Gastrocnemius medialis (tissue), 4 donors: ENCODE measurements around the gene SV2C. TPM values are rescaled to one million over a fixed set of nuclear protein-coding genes. Genes with fewer than 3 reads are reported as not detected.

Experiments
- ATAC-seq, 2 donors: fragments of 150-250 bp; one replicate each; pipeline ENCODE4 v1.9.1; 2016
- DNase-seq, 2 donors: peaks; one replicate each; pipeline ENCODE4 v3.0.0-alpha.2; 2019
- H3K27ac ChIP-seq, 4 donors: fragments of 200-600 bp; sonication (generic); 1 replicate in 1 of 4; 2 replicates in 3 of 4; pipeline ENCODE4 v1.5.1; 2016 to 2018; ENCODE audit warnings: mild to moderate bottlenecking in 2 of 4, moderate library complexity in 1 of 4
- H3K27me3 ChIP-seq, 3 donors: fragments of 200-600 bp; sonication (generic) in 2 of 3; 1 replicate in 1 of 3; 2 replicates in 2 of 3; pipeline versions ENCODE4 v1.5.1 to v1.6.0; 2016 to 2019; ENCODE audit warnings: mild to moderate bottlenecking in 1 of 3, moderate library complexity in 1 of 3
- H3K36me3 ChIP-seq, 2 donors: fragments of 200-600 bp; sonication (generic) in 1 of 2; one replicate each; pipeline ENCODE4 v1.5.1; 2017 to 2018
- H3K4me1 ChIP-seq, 2 donors: fragments of 200-600 bp; sonication (generic) in 1 of 2; one replicate each; pipeline ENCODE4 v1.5.1; 2016 to 2017; ENCODE audit warnings: mild to moderate bottlenecking in 2 of 2
- H3K4me3 ChIP-seq, 4 donors: fragments of 200-600 bp; sonication (generic) in 3 of 4; 1 replicate in 1 of 4; 2 replicates in 3 of 4; pipeline ENCODE4 v1.5.1; 2016 to 2019; ENCODE audit warnings: mild to moderate bottlenecking in 2 of 4
- H3K9me3 ChIP-seq, 3 donors: fragments of 200-600 bp; sonication (generic) in 2 of 3; 1 replicate in 1 of 3; 2 replicates in 2 of 3; pipeline ENCODE4 v1.5.1; 2016 to 2019
- POLR2A ChIP-seq, 2 donors: fragments of 450-650 bp; IDR thresholded peaks; one replicate each; pipeline ENCODE4 v1.6.1; 2017; ENCODE audit warnings: antibody characterized with exemption in 2 of 2, mild to moderate bottlenecking in 2 of 2, moderate library complexity in 2 of 2
- in situ Hi-C, 4 donors: fragments of 200-750 bp; cut with MboI; loops; one replicate each; pipeline versions ENCODE4 v1.15.0 to v1.8.0; 2017; ENCODE audit warnings: low sequenced_read_pairs in 4 of 4
- intact Hi-C: fragments of 100-400 bp; cut with DNase I; formaldehyde crosslinking; loops from one replicate; pipeline ENCODE4 v1.15.1; 2023; ENCODE audit warnings: low total_unique reads
- total RNA-seq, 4 donors: library from RNA; depleted of rRNA; stranded (reverse); fragments of >200 nt; gene quantifications; one replicate each; pipeline versions ENCODE4 v1.1.0 to v1.2.3, GENCODE V29; 2016
- TF ChIP-seq, protein P1 (sequence below), 5 experiments: fragments of 450-650 bp in 3 of 5; fragments of 200-600 bp in 2 of 5; sonication (generic) in 2 of 5; IDR thresholded peaks in 4 of 5; conservative IDR thresholded peaks in 1 of 5; 1 replicate in 4 of 5; 2 replicates in 1 of 5; pipeline ENCODE4 v1.5.1; 2016 to 2019; ENCODE audit warnings: antibody characterized with exemption in 5 of 5, mild to moderate bottlenecking in 3 of 5, moderate library complexity in 3 of 5

The SV2C gene
- total RNA-seq, 4 donors from 2014 or later: not detected

DNA sequence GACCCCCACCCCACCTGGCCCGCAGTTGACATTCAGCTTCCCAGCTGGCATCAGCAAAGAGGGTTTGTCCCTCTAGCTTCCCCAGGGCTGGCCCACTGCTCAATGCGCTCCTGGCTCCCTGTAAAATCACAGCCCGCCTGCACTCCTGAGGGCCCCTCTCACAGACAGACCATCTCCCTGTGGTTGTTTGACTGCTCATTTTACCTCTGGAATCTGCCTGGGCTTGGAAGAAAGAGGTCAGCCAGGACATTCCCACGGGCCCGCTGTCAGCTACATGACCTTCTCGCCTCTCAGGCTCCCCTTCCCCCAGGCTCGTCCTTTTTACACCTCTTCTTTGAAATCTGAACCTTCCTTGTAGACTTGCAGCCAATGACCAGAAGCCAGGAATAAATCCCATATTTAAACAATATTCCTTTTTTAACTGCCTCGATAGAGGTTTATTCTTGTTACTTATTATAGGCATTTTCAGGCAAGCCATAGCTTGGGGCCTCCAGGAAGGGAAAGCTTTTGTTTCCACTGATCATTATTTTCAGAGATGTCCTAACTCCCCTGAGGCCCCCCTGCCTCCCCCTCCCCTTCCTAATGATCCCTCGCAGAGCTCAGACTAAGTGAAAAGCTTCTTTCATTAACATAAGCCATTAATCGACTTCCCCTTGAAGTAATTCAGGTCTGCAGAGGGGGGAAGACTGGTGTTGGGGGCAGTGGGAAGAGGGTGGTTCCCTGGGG, 243.6 kb downstream of the SV2C start:
- in situ Hi-C loops (no loop called here), intact Hi-C loops (no loop called here)
- no peaks in the 10 kb centered on the region for H3K9me3 ChIP-seq
- H3K4me1 ChIP-seq: peaks cover 0 to 8% of the 10 kb centered on the region in 2 donors
- H3K4me3 ChIP-seq: no peak overlapping the region
- ATAC-seq (no peak), DNase-seq (no peak)
- no peaks in the 10 kb centered on the region for H3K36me3 ChIP-seq
- no peak for TF ChIP-seq POLR2A (IDR thresholded peaks at IDR 0.05)
- no peaks in the 10 kb centered on the region for H3K27me3 ChIP-seq
- no peak overlapping the region for H3K27ac ChIP-seq

DNA sequence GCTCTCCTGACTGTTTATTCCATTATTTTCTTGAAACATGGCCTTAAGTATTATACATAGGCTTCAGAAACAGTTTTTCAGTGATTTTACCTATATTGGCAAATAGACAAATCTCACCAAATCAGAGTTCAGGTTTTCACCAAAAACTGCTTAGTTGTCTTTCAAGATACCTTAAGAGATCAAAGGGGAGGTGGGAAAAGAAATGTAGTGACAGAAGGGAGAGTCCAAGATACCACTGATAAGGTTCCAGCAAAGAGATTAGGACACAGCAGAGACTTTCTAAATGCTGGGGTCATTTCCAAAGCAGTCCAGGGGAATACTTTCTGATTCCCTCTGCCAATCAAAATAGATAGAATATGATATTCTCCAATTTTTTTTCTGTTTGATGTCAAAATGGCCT, 246.2 kb downstream of the SV2C start:
- Histone ChIP-seq H3K36me3 (no peaks in the 10 kb centered on the region), H3K27me3 (no peaks in the 10 kb centered on the region), H3K9me3 (no peaks in the 10 kb centered on the region), H3K27ac (no peak overlapping the region), H3K4me3 (no peak overlapping the region), H3K4me1 (peaks cover 0 to 8% of the 10 kb centered on the region in 2 donors)
- DNase-seq: no peak
- no peak for ATAC-seq
- intact Hi-C loops: no loop called here
- in situ Hi-C loops: no loop called here
- no peak for TF ChIP-seq POLR2A (IDR thresholded peaks at IDR 0.05)
- TF ChIP-seq, protein P1, sequence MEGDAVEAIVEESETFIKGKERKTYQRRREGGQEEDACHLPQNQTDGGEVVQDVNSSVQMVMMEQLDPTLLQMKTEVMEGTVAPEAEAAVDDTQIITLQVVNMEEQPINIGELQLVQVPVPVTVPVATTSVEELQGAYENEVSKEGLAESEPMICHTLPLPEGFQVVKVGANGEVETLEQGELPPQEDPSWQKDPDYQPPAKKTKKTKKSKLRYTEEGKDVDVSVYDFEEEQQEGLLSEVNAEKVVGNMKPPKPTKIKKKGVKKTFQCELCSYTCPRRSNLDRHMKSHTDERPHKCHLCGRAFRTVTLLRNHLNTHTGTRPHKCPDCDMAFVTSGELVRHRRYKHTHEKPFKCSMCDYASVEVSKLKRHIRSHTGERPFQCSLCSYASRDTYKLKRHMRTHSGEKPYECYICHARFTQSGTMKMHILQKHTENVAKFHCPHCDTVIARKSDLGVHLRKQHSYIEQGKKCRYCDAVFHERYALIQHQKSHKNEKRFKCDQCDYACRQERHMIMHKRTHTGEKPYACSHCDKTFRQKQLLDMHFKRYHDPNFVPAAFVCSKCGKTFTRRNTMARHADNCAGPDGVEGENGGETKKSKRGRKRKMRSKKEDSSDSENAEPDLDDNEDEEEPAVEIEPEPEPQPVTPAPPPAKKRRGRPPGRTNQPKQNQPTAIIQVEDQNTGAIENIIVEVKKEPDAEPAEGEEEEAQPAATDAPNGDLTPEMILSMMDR (IDR thresholded peaks at IDR 0.05 in 4 of 5, conservative IDR thresholded peaks at IDR 0.05 in 1 of 5): no peak

DNA sequence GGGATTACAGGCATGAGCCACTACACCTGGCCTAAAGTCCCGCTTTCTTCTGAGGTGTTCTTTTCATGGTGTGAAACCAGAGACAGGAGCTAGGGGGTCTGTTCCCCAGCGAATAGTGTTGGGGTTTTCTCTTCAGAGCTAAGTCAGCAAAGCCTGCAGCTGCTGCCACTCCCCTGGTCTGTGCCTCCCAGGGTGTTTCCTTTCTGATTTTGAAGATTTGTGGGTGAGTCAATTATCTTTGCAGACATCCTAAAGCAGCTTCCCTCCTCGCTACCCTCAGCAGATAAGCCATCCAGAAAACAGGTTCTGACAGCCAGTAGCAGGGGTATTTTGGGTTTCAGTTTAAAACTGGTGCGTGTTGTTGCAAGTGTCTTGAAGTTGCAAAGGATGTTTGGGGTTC, 247.9 kb downstream of the SV2C start:
- no peaks in the 10 kb centered on the region for H3K36me3 ChIP-seq
- H3K9me3 ChIP-seq: no peaks in the 10 kb centered on the region
- H3K4me3 ChIP-seq: no peak overlapping the region
- intact Hi-C loops: no loop called here
- H3K27me3 ChIP-seq: no peaks in the 10 kb centered on the region
- DNase-seq: no peak
- no peak for TF ChIP-seq POLR2A (IDR thresholded peaks at IDR 0.05)
- TF ChIP-seq, protein P1 (IDR thresholded peaks at IDR 0.05 in 4 of 5, conservative IDR thresholded peaks at IDR 0.05 in 1 of 5): no peak
- H3K4me1 ChIP-seq: peaks cover 0 to 6% of the 10 kb centered on the region in 2 donors
- in situ Hi-C loops: no loop called here
- ATAC-seq: no peak
- no peak overlapping the region for H3K27ac ChIP-seq

DNA sequence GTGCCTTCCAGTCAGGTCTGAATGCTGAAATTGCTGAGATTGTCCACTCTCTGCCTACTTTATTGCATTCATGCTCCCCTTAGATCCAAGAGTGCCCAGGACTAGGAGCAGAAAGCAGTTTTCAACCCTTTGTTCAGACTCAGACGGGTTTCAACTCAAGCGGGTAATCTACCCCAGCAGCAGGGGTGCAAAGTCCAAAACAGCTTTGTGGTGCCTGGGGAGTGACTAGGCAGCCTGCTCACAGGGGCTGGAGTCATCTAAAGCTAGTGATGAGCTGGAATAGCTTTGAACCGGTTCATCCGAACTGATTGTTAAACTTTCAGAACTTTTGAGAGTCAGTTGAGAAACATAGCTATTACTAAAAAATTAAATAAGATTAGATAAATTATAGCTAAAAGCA, 248.9 kb downstream of the SV2C start:
- Histone ChIP-seq H3K9me3 (no peaks in the 10 kb centered on the region), H3K4me3 (no peak overlapping the region), H3K4me1 (no peaks in the 10 kb centered on the region), H3K36me3 (no peaks in the 10 kb centered on the region), H3K27ac (no peak overlapping the region), H3K27me3 (no peaks in the 10 kb centered on the region)
- DNase-seq (no peak), ATAC-seq (no peak)
- intact Hi-C loops (no loop called here), in situ Hi-C loops (no loop called here)
- TF ChIP-seq POLR2A (IDR thresholded peaks at IDR 0.05): no peak
- TF ChIP-seq, protein P1 (IDR thresholded peaks at IDR 0.05 in 4 of 5, conservative IDR thresholded peaks at IDR 0.05 in 1 of 5): no peak

DNA sequence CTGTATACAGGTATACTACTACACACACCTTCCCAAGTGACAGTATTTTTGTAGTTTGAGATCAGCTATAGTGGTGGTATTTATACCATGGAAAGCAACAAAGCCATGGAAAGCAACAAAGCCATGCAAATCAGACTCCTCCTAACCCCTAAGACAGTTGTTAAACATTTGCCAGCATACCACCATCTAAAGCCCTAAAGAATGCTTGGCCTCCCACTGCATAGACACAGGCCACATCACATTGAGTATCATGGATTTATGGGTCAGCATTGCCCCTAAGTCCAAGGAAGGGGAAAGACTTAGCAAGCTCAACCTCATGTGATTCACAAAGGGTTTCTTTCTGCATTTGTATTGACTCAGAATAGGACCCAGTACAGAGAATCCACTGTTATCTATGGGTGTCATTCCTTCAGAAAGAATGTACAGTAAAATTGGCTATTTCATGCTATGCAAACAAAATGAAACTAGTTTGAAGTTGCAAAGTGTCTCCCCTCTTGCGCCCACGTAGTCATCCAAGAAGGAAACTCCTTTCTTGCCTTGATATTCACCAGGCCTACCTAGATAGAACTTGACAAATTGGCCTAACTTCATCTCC, 249.5 kb downstream of the SV2C start:
- DNase-seq: no peak
- intact Hi-C loops: no loop called here
- H3K9me3 ChIP-seq: no peaks in the 10 kb centered on the region
- in situ Hi-C loops: no loop called here
- H3K27me3 ChIP-seq: no peaks in the 10 kb centered on the region
- H3K36me3 ChIP-seq: no peaks in the 10 kb centered on the region
- no peaks in the 10 kb centered on the region for H3K4me1 ChIP-seq
- no peak overlapping the region for H3K4me3 ChIP-seq
- TF ChIP-seq, protein P1 (IDR thresholded peaks at IDR 0.05 in 4 of 5, conservative IDR thresholded peaks at IDR 0.05 in 1 of 5): no peak
- TF ChIP-seq POLR2A (IDR thresholded peaks at IDR 0.05): no peak
- no peak for ATAC-seq
- no peak overlapping the region for H3K27ac ChIP-seq
